ENCODE measurements around the gene KLHL10.

The KLHL10 gene

GRCh38 chr17:41837761-41838538 is at the start of gene KLHL10:
Gene KLHL10, plus strand, starts transcription at chr17:41837825. Its CDS starts 108 bp downstream, at chr17:41837933.
- TF ChIP-seq, protein P1, sequence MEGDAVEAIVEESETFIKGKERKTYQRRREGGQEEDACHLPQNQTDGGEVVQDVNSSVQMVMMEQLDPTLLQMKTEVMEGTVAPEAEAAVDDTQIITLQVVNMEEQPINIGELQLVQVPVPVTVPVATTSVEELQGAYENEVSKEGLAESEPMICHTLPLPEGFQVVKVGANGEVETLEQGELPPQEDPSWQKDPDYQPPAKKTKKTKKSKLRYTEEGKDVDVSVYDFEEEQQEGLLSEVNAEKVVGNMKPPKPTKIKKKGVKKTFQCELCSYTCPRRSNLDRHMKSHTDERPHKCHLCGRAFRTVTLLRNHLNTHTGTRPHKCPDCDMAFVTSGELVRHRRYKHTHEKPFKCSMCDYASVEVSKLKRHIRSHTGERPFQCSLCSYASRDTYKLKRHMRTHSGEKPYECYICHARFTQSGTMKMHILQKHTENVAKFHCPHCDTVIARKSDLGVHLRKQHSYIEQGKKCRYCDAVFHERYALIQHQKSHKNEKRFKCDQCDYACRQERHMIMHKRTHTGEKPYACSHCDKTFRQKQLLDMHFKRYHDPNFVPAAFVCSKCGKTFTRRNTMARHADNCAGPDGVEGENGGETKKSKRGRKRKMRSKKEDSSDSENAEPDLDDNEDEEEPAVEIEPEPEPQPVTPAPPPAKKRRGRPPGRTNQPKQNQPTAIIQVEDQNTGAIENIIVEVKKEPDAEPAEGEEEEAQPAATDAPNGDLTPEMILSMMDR (IDR thresholded peaks at IDR 0.05) = no peak

- TF ChIP-seq, protein P1 (IDR thresholded peaks at IDR 0.05) = no peak
Observed at GRCh38 chr17:41792845-41793783, 44.5 kb upstream of the KLHL10 start.

- TF ChIP-seq, protein P1 (IDR thresholded peaks at IDR 0.05) = no peak
Observed at GRCh38 chr17:41793784-41794539, 43.7 kb upstream of the KLHL10 start.

DNA sequence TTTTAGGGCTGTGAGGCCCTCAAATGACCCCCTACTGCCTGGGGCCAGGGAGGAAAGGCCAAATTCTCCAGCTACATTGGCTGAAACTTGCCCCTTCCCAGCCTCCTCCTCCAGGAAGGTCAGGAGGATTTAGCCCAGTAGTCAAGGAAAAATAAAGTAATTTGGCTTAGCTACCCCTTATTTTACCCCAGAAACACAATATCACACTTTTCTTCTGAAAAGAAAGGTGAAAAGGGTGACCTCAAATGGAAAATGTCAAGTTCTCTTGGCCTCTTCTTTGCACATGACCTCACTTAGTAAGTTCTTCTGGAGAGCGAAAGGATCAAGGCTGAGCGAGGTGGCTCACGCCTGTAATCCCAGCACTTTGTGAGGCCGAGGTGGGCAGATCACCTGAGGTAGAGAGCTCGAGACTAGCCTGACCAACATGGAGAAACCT is 43.1 kb upstream of the KLHL10 start:
- TF ChIP-seq, protein P1 (IDR thresholded peaks at IDR 0.05) = no peak

DNA sequence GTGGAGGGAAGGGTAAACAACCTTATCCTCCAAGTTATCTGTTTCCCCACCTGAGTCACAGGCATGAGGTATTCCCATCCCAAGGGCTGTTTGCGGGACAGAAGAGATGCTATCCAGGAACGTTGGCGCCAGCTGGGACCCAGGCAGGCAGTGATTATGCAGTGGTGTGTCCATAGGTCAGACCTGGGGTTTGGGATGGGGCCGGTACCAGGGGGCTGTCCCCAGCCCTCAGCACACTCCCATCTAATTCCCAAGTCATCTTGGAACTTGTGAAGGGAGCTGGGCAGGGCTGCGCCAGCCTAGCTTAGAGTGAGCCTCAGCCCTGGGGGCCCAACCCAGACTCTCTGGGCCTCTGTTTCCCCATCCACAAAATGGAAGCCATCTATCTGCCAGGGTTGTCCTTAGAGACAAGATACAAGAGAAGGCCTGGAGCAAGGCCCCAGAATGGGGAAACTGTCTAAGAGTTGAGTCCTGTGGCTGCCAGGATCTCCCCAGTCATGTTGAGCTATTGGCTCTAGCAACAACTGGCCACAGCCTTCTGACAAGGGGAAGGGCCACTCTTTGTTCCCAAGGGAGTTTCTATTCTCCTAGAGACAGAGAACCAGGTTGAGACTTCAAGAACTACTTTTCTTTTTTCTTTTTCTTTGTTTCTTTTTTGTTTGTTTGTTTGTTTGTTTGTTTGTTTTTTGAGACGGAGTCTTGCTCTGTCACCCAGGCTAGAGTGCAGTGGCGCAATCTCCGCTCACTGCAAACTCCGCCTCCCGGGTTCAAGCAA is 41.3 kb upstream of the KLHL10 start:
- TF ChIP-seq, protein P1 (IDR thresholded peaks at IDR 0.05) = no peak

- TF ChIP-seq, protein P1 (IDR thresholded peaks at IDR 0.05) = no peak
Observed at GRCh38 chr17:41797377-41797776, 40.2 kb upstream of the KLHL10 start.

Measured in LNCAP (cell line).